AG10803 (cell line): ENCODE data around the gene PLCB4.

Experiments
- DNase-seq: peaks from one replicate; pipeline ENCODE4 v3.0.0; 2010; ENCODE audit warnings: low read depth
- H3K4me3 ChIP-seq: 2 replicates; pipeline ENCODE4 v1.5.1; 2011; ENCODE audit warnings: mild to moderate bottlenecking, low read length, control low read depth
- TF ChIP-seq, protein P1 (sequence below): conservative IDR thresholded peaks from 2 replicates; pipeline ENCODE4 v1.5.1; 2011; ENCODE audit warnings: mild to moderate bottlenecking, low read length, control low read depth, inconsistent platforms

PLCB4 gene

DNA sequence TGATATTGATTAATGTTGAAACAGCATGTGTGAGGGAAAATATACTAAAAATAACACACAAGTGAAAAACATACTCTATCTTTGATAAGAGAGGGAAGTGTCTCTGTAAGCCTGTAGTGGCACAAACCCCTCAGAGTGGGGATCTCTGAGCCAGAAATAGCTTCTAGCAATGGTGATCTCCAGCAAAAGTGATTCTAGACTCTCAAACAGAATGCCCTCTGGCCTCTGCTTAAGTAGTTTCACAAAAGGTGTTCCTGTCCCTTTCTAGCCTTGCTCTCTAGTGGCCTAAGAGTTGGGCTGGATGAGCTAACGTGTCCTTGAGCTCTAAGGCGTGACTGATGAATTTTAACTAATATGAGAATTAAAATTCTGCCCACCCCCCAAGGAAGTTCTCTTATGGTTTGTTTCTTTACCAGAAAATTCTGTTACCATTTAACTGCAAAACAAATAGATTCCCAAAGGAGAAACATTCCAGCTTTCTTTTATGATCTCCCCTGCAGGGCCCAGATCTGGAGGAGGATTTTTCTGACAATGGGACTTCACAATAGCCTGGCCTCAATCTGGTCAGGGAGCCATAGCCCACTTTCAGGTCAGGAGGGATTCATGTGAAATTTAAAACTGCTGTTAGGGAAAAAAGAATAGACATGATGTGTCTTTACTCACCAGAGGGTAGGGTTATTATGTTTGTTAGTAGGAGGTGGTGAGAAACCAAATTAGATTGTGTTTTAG, 263.0 kb downstream of the PLCB4 start:
- no peak overlapping the region for H3K4me3 ChIP-seq
- no peak for DNase-seq
- TF ChIP-seq, protein P1, sequence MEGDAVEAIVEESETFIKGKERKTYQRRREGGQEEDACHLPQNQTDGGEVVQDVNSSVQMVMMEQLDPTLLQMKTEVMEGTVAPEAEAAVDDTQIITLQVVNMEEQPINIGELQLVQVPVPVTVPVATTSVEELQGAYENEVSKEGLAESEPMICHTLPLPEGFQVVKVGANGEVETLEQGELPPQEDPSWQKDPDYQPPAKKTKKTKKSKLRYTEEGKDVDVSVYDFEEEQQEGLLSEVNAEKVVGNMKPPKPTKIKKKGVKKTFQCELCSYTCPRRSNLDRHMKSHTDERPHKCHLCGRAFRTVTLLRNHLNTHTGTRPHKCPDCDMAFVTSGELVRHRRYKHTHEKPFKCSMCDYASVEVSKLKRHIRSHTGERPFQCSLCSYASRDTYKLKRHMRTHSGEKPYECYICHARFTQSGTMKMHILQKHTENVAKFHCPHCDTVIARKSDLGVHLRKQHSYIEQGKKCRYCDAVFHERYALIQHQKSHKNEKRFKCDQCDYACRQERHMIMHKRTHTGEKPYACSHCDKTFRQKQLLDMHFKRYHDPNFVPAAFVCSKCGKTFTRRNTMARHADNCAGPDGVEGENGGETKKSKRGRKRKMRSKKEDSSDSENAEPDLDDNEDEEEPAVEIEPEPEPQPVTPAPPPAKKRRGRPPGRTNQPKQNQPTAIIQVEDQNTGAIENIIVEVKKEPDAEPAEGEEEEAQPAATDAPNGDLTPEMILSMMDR = no peak

DNA sequence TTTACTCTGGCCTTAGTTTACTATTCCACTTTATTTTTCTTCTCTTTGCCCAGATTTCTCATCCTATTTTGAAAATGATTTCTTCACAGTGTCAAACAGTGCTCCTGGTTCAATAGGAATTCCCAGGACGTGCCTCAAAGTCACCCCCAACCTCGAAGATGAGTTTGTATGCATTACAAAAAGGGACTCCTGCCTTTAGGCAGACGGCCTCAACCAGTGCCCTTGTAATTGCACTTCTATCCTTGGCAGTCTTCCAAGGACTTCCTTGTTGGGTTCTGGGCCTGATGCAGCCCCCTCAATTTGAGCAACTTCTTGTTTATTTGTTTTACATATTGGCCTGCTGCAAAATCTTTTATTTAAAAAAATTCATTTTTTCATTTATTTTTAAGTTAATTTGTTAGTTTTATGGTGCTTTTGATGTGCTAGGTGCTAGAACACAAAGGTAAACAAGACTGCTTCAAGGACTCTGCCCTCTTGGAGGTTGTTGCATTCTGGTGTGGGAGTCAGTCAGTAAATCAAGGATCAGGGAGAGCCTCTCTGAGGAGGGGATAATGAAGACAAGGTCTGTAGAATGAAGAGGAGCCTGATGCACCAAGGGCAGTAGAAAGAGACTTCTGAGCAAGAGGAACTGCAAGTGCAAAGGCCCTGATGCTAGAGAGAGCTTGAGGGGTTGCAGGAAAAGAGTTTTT, 264.0 kb downstream of the PLCB4 start:
- DNase-seq = no peak
- no peak overlapping the region for H3K4me3 ChIP-seq
- TF ChIP-seq, protein P1 = no peak

DNA sequence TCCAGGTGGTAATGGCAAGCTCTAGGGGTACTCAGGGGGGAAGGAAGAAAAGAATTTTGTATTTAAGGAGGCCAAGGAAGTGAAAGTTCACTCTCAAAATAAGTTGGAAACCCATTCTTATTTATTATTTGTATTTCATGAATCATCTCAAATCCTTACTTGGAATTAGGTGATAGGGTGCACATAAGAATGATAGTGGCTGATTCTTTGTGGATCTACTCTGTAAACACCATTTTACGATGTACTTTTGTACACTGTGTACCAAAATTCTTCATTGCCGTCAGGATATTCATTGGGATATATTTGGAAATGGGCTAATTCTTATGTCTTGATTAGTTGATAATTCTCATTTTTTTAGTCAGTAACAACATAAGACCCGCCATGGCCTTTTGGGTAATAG, 266.0 kb downstream of the PLCB4 start:
- H3K4me3 ChIP-seq = no peak overlapping the region
- TF ChIP-seq, protein P1 = no peak
- DNase-seq = no peak

DNA sequence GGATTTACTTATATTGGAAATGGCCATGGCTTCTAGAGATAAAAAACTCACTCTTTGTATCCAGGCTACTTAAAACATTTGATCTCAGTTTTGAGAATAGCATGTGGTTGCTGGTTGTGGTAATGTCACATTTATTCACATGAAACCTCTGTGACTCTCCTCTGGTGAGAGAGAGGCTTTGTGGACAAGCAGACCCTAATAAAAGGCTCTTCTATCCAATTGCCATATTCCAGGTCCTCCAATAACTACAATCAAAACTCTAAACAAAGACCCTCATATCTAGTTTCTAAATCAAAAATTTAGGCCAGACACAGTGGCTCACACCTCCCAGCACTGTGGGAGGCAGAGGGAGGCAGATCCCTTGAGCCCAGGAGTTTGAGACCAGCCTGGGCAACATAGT, 269.2 kb downstream of the PLCB4 start:
- TF ChIP-seq, protein P1 = no peak
- DNase-seq = no peak
- no peak overlapping the region for H3K4me3 ChIP-seq

DNA sequence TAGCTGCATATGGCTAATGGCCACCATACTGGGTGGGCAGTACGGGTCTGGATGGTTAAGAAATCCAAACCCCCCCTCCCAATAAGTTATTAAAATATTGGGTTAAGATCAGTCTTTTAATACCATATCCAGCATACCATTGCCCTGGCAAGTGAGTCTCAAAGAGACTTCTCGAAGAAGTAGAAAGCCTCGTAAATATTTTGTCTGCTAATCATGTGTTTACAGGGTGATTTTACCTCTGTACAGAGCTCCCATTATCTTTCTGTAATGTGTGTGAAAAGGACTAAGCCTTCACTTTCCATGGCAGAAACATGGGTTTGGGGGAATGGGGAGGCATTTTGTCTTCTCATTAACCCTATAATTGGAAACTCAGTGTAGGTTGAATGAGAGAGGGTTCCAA, 270.8 kb downstream of the PLCB4 start:
- no peak for DNase-seq
- TF ChIP-seq, protein P1 = no peak
- H3K4me3 ChIP-seq = no peak overlapping the region

DNA sequence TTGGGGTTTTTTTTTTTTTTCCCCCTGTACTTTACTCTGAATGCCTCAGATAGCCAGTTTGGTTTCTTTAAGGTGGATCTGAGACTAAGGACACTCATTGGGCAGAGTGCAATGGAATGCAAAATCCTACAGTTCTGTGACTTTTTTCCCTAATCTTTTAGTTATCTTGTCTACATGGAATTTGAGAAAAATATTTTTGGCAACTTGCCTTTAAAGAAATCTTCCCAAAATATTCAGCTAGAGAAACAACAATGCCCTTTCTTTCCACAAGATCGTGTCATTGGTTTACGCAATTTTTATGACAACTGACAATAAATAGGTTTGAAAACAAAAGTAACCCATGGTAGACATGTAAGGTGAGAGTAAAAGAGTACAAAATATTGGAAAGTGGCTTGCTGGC, 273.8 kb downstream of the PLCB4 start:
- DNase-seq = peak; percentile 20
- no peak overlapping the region for H3K4me3 ChIP-seq
- TF ChIP-seq, protein P1 = no peak
